HepG2 (cell line): ENCODE measurements around the gene TOB1. TPM values are rescaled to one million over a fixed set of nuclear protein-coding genes. Genes with fewer than 3 reads are reported as not detected.
A peak's percentile ranks its signal among the peaks of the same experiment; 100 is the strongest.

Experiments
- ARNTL ChIP-seq: sonication (generic); formaldehyde crosslinking; IDR thresholded peaks from 2 replicates; pipeline ENCODE4 v1.4.0; 2020; ENCODE audit warnings: mild to moderate bottlenecking, missing genetic modification reagents
- KMT2A ChIP-seq: sonication (generic); formaldehyde crosslinking; IDR thresholded peaks from 2 replicates; pipeline ENCODE4 v1.4.0; 2020; ENCODE audit warnings: missing genetic modification reagents
- MYC ChIP-seq: sonication (generic); formaldehyde crosslinking; IDR thresholded peaks from 2 replicates; pipeline ENCODE4 v1.9.0; 2021; ENCODE audit warnings: missing genetic modification reagents, borderline replicate concordance
- MZF1 ChIP-seq: sonication (generic); formaldehyde crosslinking; IDR thresholded peaks from 2 replicates; pipeline ENCODE4 v1.8.1; 2023; ENCODE audit warnings: mild to moderate bottlenecking, missing genetic modification reagents, borderline replicate concordance
- SALL2 ChIP-seq: sonication (generic); formaldehyde crosslinking; IDR thresholded peaks from 2 replicates; pipeline ENCODE4 v1.8.1; 2023; ENCODE audit warnings: mild to moderate bottlenecking, missing genetic modification reagents, inconsistent platforms
- SIX1 ChIP-seq: sonication (generic); formaldehyde crosslinking; IDR thresholded peaks from 2 replicates; pipeline ENCODE4 v1.4.0; 2020; ENCODE audit warnings: missing genetic modification reagents, borderline replicate concordance
- ZFP1 ChIP-seq: IDR thresholded peaks from 2 replicates; pipeline ENCODE4 v1.6.1; 2016
- ZNF720 ChIP-seq: sonication (generic); formaldehyde crosslinking; IDR thresholded peaks from 2 replicates; pipeline ENCODE4 v1.4.0; 2020; ENCODE audit warnings: missing genetic modification reagents
- ZNF782 ChIP-seq: sonication (generic); formaldehyde crosslinking; IDR thresholded peaks from 2 replicates; pipeline ENCODE4 v1.4.0; 2020; ENCODE audit warnings: missing genetic modification reagents, mild to moderate bottlenecking, borderline replicate concordance
- polyA plus RNA-seq, 8 experiments: library from polyadenylated mRNA; depleted of rRNA in 3 of 8; stranded (reverse) in 7 of 8; unstranded in 1 of 8; fragments of >200 nt; fragmentation: Illumina TruSeq in 4 of 8; extraction: Trizol in 4 of 8; gene quantifications; 2 replicates each; pipeline versions ENCODE4 v1.2.1 to v1.2.3, GENCODE V29; 2011 to 2016; ENCODE audit warnings: low read depth in 4 of 8, missing spikeins in 1 of 8, mixed read lengths in 1 of 8; ENCODE audit not compliant: insufficient read depth in 1 of 8
- total RNA-seq, 5 experiments: library from RNA; depleted of rRNA; stranded (reverse); fragments of >200 nt; fragmentation: Illumina TruSeq; extraction: Trizol; gene quantifications; 2 replicates each; pipeline ENCODE4 v1.2.3, GENCODE V29; 2016; ENCODE audit warnings: low read depth in 1 of 5
- TF ChIP-seq, protein P1 (sequence below), 2 experiments: fragments of 450-650 bp in 1 of 2; sonication (generic) in 1 of 2; formaldehyde crosslinking in 1 of 2; IDR thresholded peaks; 2 replicates each; pipeline versions ENCODE4 v1.6.1 to v1.8.0; 2016 to 2022; ENCODE audit warnings: antibody characterized with exemption in 1 of 2, mild to moderate bottlenecking in 1 of 2, missing genetic modification reagents in 1 of 2
- TF ChIP-seq, protein P2 (sequence below): sonication (generic); formaldehyde crosslinking; IDR thresholded peaks from 2 replicates; pipeline ENCODE4 v1.8.1; 2023; ENCODE audit warnings: mild to moderate bottlenecking, missing genetic modification reagents, borderline replicate concordance
- TF ChIP-seq, protein P3 (sequence below): sonication (generic); formaldehyde crosslinking; IDR thresholded peaks from 2 replicates; pipeline ENCODE4 v1.4.0; 2020; ENCODE audit warnings: missing genetic modification reagents
- TF ChIP-seq, protein P4 (sequence below): sonication (generic); formaldehyde crosslinking; conservative IDR thresholded peaks from 2 replicates; pipeline ENCODE4 v1.8.0; 2022; ENCODE audit warnings: mild to moderate bottlenecking, moderate library complexity, missing genetic modification reagents

TOB1 gene
- total and polyA plus RNA-seq, 2 of the 13 experiments (the other 11 are each of a cell fraction or from before 2014, with no cell fraction given): 21.9 to 57.7 TPM

DNA sequence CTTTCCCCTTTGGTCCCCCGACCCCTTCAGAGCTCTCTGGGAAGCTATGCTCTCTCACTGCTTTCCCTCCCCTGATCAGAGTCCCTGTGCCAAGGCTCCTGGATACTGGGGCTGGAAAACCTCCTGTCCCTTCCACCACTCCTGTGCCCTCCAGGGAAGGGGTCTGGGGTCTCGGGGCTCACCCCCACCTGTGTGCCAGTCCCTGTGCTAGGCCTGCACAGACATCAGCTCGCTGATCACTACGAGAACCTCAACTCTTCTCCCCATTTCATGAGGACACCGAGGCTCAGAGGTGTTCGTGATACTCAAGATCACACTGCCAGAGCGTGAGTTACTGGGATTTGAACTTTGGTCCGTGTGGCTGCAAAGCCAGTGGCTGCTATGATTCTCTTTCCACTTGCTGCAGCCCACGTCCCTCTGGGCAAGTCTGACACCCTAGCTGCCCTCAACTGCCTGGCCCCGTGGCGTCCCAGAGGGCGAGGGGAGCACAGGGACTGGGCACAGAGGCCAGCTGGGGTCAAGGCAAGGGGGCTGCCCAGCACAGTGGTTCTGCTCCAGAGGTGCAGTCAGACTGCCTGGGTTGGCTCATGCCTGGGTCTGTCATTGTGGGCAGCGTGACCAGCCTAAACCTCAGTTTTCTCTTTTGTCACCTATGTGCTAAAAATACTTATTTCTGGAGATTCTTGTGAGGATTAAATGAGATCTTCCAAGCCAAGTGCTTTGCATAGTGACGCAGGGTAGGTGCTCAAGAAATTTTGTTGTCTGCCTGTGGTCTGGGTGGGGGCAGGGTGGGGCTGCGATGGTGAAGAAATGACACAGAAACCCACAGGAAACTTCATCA, 43.8 kb upstream of the TOB1 start (continued):
- TF ChIP-seq, protein P1, sequence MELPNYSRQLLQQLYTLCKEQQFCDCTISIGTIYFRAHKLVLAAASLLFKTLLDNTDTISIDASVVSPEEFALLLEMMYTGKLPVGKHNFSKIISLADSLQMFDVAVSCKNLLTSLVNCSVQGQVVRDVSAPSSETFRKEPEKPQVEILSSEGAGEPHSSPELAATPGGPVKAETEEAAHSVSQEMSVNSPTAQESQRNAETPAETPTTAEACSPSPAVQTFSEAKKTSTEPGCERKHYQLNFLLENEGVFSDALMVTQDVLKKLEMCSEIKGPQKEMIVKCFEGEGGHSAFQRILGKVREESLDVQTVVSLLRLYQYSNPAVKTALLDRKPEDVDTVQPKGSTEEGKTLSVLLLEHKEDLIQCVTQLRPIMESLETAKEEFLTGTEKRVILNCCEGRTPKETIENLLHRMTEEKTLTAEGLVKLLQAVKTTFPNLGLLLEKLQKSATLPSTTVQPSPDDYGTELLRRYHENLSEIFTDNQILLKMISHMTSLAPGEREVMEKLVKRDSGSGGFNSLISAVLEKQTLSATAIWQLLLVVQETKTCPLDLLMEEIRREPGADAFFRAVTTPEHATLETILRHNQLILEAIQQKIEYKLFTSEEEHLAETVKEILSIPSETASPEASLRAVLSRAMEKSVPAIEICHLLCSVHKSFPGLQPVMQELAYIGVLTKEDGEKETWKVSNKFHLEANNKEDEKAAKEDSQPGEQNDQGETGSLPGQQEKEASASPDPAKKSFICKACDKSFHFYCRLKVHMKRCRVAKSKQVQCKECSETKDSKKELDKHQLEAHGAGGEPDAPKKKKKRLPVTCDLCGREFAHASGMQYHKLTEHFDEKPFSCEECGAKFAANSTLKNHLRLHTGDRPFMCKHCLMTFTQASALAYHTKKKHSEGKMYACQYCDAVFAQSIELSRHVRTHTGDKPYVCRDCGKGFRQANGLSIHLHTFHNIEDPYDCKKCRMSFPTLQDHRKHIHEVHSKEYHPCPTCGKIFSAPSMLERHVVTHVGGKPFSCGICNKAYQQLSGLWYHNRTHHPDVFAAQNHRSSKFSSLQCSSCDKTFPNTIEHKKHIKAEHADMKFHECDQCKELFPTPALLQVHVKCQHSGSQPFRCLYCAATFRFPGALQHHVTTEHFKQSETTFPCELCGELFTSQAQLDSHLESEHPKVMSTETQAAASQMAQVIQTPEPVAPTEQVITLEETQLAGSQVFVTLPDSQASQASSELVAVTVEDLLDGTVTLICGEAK (IDR thresholded peaks at IDR 0.05): no peak
- TF ChIP-seq, protein P1 (CRISPR knock-in tag; IDR thresholded peaks at IDR 0.05): peak; percentile 59; the same call in 1 of the 2 replicates
- no peak for TF ChIP-seq ZNF720 (CRISPR knock-in tag)
- TF ChIP-seq ARNTL (CRISPR knock-in tag): peak; percentile 14; the same call in 1 of the 2 replicates
- TF ChIP-seq KMT2A: peak; percentile 50; the same call in 1 of the 2 replicates
- TF ChIP-seq MZF1: no peak
- no peak for TF ChIP-seq SIX1 (CRISPR knock-in tag)
- TF ChIP-seq, protein P2, sequence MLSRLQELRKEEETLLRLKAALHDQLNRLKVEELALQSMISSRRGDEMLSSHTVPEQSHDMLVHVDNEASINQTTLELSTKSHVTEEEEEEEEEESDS (CRISPR knock-in tag): no peak
- peak; percentile 88 for TF ChIP-seq MYC
- 0 out of 2 replicates have a peak, but pooled peaks have one; percentile 46 for TF ChIP-seq ZFP1 (CRISPR knock-in tag)
- peak; percentile 89; the same call in 1 of the 2 replicates for TF ChIP-seq ZNF782 (CRISPR knock-in tag)
- TF ChIP-seq, protein P3, sequence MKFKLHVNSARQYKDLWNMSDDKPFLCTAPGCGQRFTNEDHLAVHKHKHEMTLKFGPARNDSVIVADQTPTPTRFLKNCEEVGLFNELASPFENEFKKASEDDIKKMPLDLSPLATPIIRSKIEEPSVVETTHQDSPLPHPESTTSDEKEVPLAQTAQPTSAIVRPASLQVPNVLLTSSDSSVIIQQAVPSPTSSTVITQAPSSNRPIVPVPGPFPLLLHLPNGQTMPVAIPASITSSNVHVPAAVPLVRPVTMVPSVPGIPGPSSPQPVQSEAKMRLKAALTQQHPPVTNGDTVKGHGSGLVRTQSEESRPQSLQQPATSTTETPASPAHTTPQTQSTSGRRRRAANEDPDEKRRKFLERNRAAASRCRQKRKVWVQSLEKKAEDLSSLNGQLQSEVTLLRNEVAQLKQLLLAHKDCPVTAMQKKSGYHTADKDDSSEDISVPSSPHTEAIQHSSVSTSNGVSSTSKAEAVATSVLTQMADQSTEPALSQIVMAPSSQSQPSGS: 0 out of 2 replicates have a peak, but pooled peaks have one; percentile 50
- TF ChIP-seq, protein P4, sequence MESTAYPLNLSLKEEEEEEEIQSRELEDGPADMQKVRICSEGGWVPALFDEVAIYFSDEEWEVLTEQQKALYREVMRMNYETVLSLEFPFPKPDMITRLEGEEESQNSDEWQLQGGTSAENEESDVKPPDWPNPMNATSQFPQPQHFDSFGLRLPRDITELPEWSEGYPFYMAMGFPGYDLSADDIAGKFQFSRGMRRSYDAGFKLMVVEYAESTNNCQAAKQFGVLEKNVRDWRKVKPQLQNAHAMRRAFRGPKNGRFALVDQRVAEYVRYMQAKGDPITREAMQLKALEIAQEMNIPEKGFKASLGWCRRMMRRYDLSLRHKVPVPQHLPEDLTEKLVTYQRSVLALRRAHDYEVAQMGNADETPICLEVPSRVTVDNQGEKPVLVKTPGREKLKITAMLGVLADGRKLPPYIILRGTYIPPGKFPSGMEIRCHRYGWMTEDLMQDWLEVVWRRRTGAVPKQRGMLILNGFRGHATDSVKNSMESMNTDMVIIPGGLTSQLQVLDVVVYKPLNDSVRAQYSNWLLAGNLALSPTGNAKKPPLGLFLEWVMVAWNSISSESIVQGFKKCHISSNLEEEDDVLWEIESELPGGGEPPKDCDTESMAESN (CRISPR knock-in tag): no peak
- TF ChIP-seq SALL2 (CRISPR knock-in tag): no peak
